ENCODE measurements around the gene ZFP28. TPM values are rescaled to one million over a fixed set of nuclear protein-coding genes. Genes with fewer than 3 reads are reported as not detected.

The ZFP28 gene
- total and polyA plus RNA-seq, 2 donors (not counting 3 experiments of a cell fraction or from before 2014, with no cell fraction given), result 1.8 to 5.4 TPM

GRCh38 chr19:56577719-56578602, 39.2 kb downstream of the ZFP28 start:
- Histone ChIP-seq H3K27ac (ENCODE audit: insufficient read depth, low read depth, low read length) (no peak overlapping the region), H3K9me1 (replicated peaks; ENCODE audit: control insufficient read depth, extremely low read depth, insufficient read depth, low read length) (no peaks in the 10 kb centered on the region), H3K36me3 (ENCODE audit: control insufficient read depth in 2 of 2, extremely low read depth in 1 of 2, insufficient read depth in 2 of 2, low read length in 2 of 2) (peaks cover 0 to 3% of the 10 kb centered on the region in 2 experiments), H2AFZ (ENCODE audit: low read depth, low read length) (no peak overlapping the region), H3K27me3 (ENCODE audit: control insufficient read depth in 2 of 2, insufficient read depth in 2 of 2, low read length in 2 of 2) (no peaks in the 10 kb centered on the region), H3K9me3 (replicated peaks; ENCODE audit: control insufficient read depth, insufficient read depth, low read length) (peaks cover 29% of the 10 kb centered on the region), H3K4me2 (ENCODE audit: insufficient read depth, low read length) (no peak overlapping the region), H4K20me1 (replicated peaks; ENCODE audit: control insufficient read depth, extremely low read depth, insufficient read depth, low read length) (no peaks in the 10 kb centered on the region), H3K4me3 (replicated peaks in 1 of 3; ENCODE audit: insufficient read depth in 1 of 3, low read depth in 1 of 3, low read length in 3 of 3) (no peak overlapping the region), H3K79me2 (ENCODE audit: control insufficient read depth, insufficient read depth, low read length) (no peaks in the 10 kb centered on the region), H3K9ac (replicated peaks; ENCODE audit: extremely low read depth, insufficient read depth, low read length) (no peak overlapping the region), H3K4me1 (ENCODE audit: control insufficient read depth, extremely low read depth, insufficient read depth, low read length) (no peaks in the 10 kb centered on the region)
- intact Hi-C loops (cut with micrococcal nuclease), result no loop called here
- dilution Hi-C loops (cut with MboI; ENCODE audit: extremely low pct_ligation_motif_present, low sequenced_read_pairs), result no loop called here
- no TSS peak for BruUV-seq (replicated peaks)
- FAIRE-seq (no peak), DNase-seq (ENCODE audit: low read depth, low spot score) (no peak)
- ChIA-PET POLR2A (no interaction called here), CTCF (no interaction called here)
- TF ChIP-seq MAX (IDR thresholded peaks at IDR 0.05; ENCODE audit: insufficient read depth, insufficient read length) (no peak), POLR2AphosphoS5 (IDR thresholded peaks at IDR 0.05; ENCODE audit: insufficient read depth, low read depth, low read length) (no peak), CTCF (IDR thresholded peaks at IDR 0.05; ENCODE audit: extremely low read depth in 1 of 2, insufficient read depth in 1 of 2, low read depth in 1 of 2, low read length in 2 of 2) (no peak)

GRCh38 chr19:56594446-56594782, 55.7 kb downstream of the ZFP28 start:
- peaks cover 15% of the 10 kb centered on the region for H3K79me2 ChIP-seq (ENCODE audit: control insufficient read depth, insufficient read depth, low read length)
- H3K4me1 ChIP-seq (ENCODE audit: control insufficient read depth, extremely low read depth, insufficient read depth, low read length), result peaks cover 9% of the 10 kb centered on the region
- H3K27me3 ChIP-seq (ENCODE audit: control insufficient read depth in 2 of 2, insufficient read depth in 2 of 2, low read length in 2 of 2), result no peaks in the 10 kb centered on the region
- no peaks in the 10 kb centered on the region for H3K9me1 ChIP-seq (replicated peaks; ENCODE audit: control insufficient read depth, extremely low read depth, insufficient read depth, low read length)
- H3K4me2 ChIP-seq (ENCODE audit: insufficient read depth, low read length), result no peak overlapping the region
- CTCF ChIA-PET, result interaction anchor here (1.0 to 1.1 kb wide), 2 partner anchors 26 to 191 kb away, joined by 3 read pairs; partner anchors contain the start of gene ZNF583
- H4K20me1 ChIP-seq (replicated peaks; ENCODE audit: control insufficient read depth, extremely low read depth, insufficient read depth, low read length), result no peaks in the 10 kb centered on the region
- H3K4me3 ChIP-seq (replicated peaks in 1 of 3; ENCODE audit: insufficient read depth in 1 of 3, low read depth in 1 of 3, low read length in 3 of 3), result no peak overlapping the region
- no peak overlapping the region for H3K27ac ChIP-seq (ENCODE audit: insufficient read depth, low read depth, low read length)
- DNase-seq (ENCODE audit: low read depth, low spot score) (no peak), FAIRE-seq (no peak)
- H3K36me3 ChIP-seq (ENCODE audit: control insufficient read depth in 2 of 2, extremely low read depth in 1 of 2, insufficient read depth in 2 of 2, low read length in 2 of 2), result no peaks in the 10 kb centered on the region
- dilution Hi-C loops (cut with MboI; ENCODE audit: extremely low pct_ligation_motif_present, low sequenced_read_pairs) (no loop called here), intact Hi-C loops (cut with micrococcal nuclease) (loop anchor here (2.0 kb wide), 1 partner anchor 56 kb away; the partner anchor contains the start of gene ZFP28)
- no peak overlapping the region for H3K9ac ChIP-seq (replicated peaks; ENCODE audit: extremely low read depth, insufficient read depth, low read length)
- POLR2A ChIA-PET, result no interaction called here
- no peaks in the 10 kb centered on the region for H3K9me3 ChIP-seq (replicated peaks; ENCODE audit: control insufficient read depth, insufficient read depth, low read length)
- TF ChIP-seq POLR2A (IDR thresholded peaks at IDR 0.05; ENCODE audit: low read depth, low read length) (no peak), GATA2 (IDR thresholded peaks at IDR 0.05; ENCODE audit: insufficient read depth, insufficient read length, low read depth, low read length) (no peak), EZH2 (IDR thresholded peaks at IDR 0.05; ENCODE audit: borderline replicate concordance, low read depth, low read length, severe bottlenecking) (no peak), MYC (IDR thresholded peaks at IDR 0.05; ENCODE audit: low read depth, low read length) (no peak), POLR2AphosphoS5 (IDR thresholded peaks at IDR 0.05; ENCODE audit: insufficient read depth, low read depth, low read length) (no peak), FOS (IDR thresholded peaks at IDR 0.05; ENCODE audit: borderline replicate concordance, insufficient read depth, low read length) (no peak), CTCF (IDR thresholded peaks at IDR 0.05; ENCODE audit: extremely low read depth in 1 of 2, insufficient read depth in 1 of 2, low read depth in 1 of 2, low read length in 2 of 2) (no peak), MAX (IDR thresholded peaks at IDR 0.05; ENCODE audit: insufficient read depth, insufficient read length) (no peak), JUN (IDR thresholded peaks at IDR 0.05; ENCODE audit: borderline replicate concordance, insufficient read depth, insufficient read length, low read depth) (no peak)
- BruUV-seq (replicated peaks), result no TSS peak
- peak overlapping the region; percentile 96 for H2AFZ ChIP-seq (ENCODE audit: low read depth, low read length)
